ENCODE measurements around the gene ARL6.

The ARL6 gene

GRCh38 chr3:97764407-97765238 is at the start of gene ARL6:
Gene ARL6 (plus strand): TSS chr3:97764758. CDS start chr3:97768108, 3,350 bp downstream.
- DNase-seq, result peak; percentile 57 to 96 (median 87)

GRCh38 chr3:97719156-97719821 is 45.3 kb upstream of the ARL6 start:
- DNase-seq, result peak in 40 of 56 donors; percentile 0 to 73 (median 19)

- no peak for DNase-seq
Observed at GRCh38 chr3:97720417-97720816, 44.1 kb upstream of the ARL6 start.

GRCh38 chr3:97721446-97721845 is 43.1 kb upstream of the ARL6 start:
- no peak for DNase-seq

- DNase-seq, result no peak
Observed at GRCh38 chr3:97736928-97737327, 27.6 kb upstream of the ARL6 start.

GRCh38 chr3:97738761-97739160 is 25.8 kb upstream of the ARL6 start:
- DNase-seq, result no peak

GRCh38 chr3:97742036-97742435 is 22.5 kb upstream of the ARL6 start:
- no peak for DNase-seq

- DNase-seq, result no peak
Observed at GRCh38 chr3:97744289-97744688, 20.3 kb upstream of the ARL6 start.

- DNase-seq, result no peak
Observed at GRCh38 chr3:97763586-97764406, 762 bp upstream of the ARL6 start.

- DNase-seq, result no peak
Observed at GRCh38 chr3:97765336-97765735, 778 bp downstream of the ARL6 start.

GRCh38 chr3:97772926-97773325 is 8.4 kb downstream of the ARL6 start:
- no peak for DNase-seq

GRCh38 chr3:97778152-97778551 is 13.6 kb downstream of the ARL6 start:
- no peak for DNase-seq

- DNase-seq, result peak in 1 of 56 donors; percentile 48
Observed at GRCh38 chr3:97793420-97794019, 29.0 kb downstream of the ARL6 start.

- DNase-seq, result no peak
Observed at GRCh38 chr3:97795951-97796350, 31.4 kb downstream of the ARL6 start.

- DNase-seq, result no peak
Observed at GRCh38 chr3:97804471-97804870, 39.9 kb downstream of the ARL6 start.

GRCh38 chr3:97810779-97811390 is 46.3 kb downstream of the ARL6 start:
- no peak for DNase-seq

- no peak for DNase-seq
Observed at GRCh38 chr3:97815149-97815917, 50.8 kb downstream of the ARL6 start.

- DNase-seq, result no peak
Observed at GRCh38 chr3:97816811-97817210, 52.3 kb downstream of the ARL6 start.

- peak in 1 of 56 donors; percentile 3 for DNase-seq
Observed at GRCh38 chr3:97817965-97818364, 53.4 kb downstream of the ARL6 start.

GRCh38 chr3:97820780-97821179 is 56.2 kb downstream of the ARL6 start:
- no peak for DNase-seq
